ENCODE data around the gene IL1RN.

The IL1RN gene

DNA sequence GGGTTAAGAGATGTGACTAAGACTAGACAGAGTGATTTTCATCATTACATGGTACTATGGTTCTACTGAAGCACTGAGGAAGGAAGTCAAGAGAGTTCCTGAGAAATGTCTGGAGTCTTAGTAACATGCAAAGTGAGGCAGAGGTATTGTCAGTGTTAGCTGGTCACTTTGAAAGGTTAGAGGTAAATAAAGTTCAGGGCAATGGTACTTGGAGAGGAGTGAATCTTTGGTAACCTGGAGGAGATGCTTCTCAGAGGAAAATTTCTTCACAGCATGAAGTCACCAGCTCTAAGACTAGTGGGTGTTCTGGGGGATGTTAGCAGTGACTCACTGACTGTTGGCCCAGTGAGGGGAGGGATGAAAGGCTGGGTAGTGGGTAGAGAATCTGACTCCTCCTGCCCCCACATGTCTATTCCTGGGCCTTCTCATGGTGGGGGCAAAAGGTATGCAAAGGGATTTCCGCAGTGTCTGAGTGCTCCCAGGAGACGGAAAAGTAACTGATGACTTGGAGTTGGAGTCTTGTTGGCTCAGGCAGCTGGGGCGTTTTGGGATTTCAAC lies 23.3 kb upstream of the IL1RN start:
- no peak for DNase-seq (ENCODE audit: low spot score)

DNA sequence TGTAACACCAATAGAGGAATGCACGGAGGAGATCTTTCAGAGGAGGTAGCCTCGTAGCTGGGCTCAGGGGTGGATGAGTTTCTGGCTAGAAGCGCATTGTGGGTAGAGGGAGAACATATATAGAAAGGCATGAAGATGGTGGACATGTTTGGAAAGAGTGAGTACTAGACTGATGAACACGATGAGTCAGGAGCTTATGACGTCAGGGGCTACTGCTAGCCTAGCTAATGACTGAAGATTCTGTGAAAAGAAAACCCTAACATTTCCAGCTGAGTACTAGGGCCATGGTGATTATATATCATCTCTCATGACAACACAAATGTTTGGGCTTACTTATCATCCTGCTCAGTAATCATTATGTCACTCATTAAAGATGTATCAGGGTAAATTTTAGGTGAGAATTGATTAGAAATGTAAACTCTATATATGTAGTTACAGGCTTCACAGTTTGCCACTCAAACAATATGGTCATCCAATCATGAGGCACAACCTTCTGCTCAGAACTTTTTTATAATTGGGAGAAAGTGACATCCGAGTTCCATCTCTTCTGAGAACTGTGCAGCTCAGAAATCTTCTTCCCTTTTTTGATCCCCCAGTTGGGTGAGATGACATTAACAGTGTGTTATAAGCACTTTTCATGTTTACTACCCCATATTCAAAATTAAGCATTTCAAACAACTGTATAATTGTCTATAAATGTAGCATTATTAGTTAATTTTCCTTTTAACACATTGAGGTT lies 22.2 kb upstream of the IL1RN start:
- no peak for DNase-seq (ENCODE audit: low spot score)

DNA sequence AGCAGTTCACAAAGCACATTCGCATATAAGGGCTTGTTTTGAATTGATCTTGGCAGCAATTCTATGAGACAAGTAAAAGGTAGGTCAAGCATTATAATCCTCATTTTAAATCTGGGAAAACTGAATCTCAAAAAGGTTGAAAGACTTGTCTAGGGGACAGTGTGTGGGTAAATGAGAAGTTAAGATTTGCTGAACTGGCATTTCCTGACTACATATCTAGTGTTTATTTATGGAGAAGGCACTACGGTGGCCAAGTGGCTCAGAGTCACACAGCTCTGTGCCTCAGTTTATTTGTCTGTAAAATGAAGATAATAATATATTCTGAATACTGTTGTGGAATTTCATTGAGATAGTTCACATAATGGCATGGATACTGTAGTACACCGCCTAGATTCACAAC lies 16.3 kb upstream of the IL1RN start:
- DNase-seq (ENCODE audit: low spot score): no peak

DNA sequence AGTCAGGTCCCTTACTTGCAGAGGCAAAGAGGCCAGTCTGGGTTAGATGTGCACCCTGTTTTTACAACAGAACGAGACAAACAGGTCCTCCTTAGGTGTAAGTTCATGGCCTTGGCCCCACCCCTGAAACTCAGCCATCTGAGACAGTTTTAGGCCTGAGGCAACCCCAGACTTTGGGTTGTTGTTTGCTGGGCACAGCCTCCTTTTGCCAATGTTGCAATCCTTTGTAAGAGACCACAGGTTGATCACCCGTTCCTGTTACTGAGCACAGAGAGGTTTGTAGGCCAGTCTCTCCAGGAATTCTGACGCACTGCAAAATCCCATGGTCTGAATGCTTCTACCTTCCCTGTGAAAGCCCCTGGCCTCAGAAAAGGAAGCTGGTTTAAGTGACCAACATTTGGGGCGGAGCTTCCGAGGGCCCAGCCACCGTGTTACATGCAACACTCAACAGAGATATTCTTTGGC lies 15.5 kb upstream of the IL1RN start:
- DNase-seq (ENCODE audit: low spot score): peak; percentile 15

DNA sequence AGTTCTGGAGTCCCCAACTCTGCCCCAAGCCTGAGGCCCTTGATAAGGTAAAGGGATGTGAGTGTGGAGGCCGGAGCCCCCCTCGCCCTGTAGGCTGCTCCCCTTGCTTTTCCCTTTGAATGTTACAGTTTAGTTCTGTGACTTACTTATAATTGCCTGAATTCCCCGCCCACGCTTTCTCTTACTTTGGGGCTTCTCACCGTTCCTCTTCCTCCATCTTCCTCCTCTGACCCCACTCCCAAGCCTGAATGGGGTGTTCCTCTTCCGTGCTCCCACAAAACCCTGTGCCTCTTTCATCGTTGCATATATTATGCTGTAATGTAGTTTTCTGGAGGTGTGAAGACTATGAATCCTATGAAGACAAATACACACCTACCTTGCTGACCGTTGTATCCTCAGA lies 15.0 kb upstream of the IL1RN start:
- DNase-seq (ENCODE audit: low spot score): no peak

DNA sequence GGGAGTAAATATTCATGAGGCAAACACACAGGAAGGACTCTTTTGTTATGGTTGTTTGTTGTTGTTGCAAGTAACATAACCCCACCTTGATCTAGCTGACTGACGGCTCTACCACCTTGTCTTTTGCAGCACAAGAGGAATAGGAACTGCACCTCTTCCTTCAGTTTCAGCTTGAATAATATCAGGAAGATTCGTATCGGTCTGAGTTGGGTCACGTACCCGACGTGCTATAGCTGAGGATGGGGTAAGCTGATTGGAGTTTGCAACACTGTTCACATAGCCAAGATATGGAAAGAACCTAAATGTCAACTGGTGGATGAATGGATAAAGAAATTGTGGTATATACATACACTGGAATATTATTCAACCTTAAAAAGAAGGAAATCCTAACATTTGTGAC lies 14.5 kb upstream of the IL1RN start:
- DNase-seq (ENCODE audit: low spot score): no peak

DNA sequence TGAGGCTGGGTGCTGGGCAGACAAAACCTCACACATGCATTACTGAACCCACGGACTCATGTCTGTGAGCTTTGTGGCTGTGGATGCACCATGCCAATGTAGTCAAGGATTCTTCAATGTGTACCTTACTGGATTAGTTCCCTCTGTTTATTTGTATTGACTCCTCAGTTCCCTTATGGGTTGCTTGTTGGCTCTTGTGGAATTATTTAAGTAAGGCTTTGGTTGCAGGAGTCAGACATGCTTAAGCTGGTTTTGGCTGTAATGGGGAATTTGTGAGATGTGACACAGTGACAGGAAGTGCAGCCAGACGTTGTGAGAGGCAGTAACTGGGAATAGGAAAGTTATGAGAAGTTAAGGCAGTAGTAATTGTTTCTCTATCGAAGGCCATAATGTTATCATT lies 13.6 kb upstream of the IL1RN start:
- no peak for DNase-seq (ENCODE audit: low spot score)

DNA sequence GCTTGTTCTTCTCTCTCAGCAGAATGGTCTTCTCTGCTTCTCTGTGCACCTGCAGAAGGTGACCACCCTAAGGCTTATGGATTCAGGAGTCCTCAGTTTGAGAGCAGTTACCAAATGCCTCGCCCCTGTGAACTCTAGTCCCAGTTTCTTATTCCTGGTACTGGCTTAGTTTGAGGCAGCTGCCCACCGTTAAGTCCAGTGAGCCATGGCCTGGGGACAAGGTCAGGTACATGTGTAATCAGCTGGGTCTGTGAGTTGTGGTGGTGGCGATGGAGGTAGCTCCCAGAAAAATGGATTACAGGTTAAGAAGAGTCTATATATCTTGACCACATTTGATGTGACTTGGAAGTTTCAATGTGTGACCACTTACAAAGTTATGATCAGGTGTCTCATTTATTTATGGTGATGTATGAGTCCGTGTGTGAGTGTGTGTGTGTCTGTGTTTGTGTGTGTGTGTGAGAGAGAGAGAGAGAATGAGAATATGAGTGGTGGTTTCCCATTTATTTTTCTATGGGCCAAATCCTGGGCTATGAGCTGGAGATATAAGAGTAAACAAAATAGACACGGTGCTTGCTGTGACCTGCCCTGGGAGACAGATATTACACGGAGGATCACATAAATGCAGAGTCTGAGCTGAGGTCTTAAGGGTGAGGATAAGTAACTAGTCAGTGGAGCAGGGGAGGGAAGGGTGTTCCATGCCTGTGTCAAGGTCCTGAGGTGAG lies 13.0 kb upstream of the IL1RN start:
- DNase-seq (ENCODE audit: low spot score): no peak

DNA sequence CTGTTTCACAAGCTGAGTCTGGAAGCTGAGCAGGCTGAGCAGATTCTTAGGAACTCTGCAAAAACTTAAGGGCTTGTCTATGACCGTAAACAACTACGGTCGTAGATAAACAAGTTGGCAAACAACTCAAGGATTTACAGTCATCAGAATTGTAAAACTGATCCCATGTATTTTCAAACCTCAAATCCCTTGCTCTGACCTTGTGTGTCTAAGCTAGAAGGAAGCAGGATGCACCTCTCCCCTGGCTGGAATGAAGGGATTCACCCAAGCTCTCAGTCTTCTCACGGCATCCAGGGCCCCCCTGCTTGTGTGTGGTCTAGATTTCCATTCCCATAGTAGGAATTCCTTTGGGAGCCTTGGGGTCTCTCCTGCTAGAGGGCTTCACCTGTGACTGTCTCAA lies 12.4 kb upstream of the IL1RN start:
- DNase-seq (ENCODE audit: low spot score): no peak

DNA sequence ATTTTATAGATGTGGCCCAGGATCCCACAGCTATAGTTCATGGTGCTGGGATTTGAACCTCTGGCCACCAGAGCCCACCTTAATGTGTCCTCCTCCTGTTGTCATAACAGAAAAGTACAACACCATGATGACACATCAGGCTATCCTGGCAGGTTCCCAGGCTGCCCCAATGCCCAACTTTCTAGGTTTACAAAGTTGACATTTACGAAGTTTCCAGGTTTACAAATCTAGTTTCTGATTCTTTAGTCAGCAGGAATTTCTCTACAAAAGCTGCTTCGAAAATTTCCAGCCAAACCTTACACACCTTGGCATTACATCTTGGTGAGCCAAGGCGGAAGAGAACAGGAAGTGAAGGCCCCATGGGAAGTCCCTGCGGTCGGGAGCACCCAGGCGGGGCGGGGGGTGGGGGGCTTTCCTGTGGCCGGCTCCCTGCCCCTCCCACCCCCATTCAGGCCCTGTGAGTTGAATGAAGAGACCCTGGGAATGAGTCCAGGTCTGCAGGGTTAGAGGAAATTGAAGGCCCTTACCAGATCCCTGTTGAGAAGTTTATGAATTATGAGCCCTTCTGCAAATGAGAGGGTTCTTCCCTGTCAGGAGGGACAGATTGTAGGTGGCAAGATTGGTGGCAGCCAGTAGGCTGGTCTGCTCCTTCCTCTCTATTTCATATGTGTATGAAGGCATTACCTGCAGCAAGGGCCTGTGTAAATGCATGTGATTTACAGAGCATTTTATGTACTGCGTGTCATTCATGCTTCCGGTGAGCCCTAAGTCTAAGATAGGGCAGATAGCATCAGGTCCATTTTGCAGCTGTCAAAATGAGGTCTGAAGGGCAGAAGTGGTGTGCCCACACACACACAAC lies 11.1 kb upstream of the IL1RN start:
- no peak for DNase-seq (ENCODE audit: low spot score)

DNA sequence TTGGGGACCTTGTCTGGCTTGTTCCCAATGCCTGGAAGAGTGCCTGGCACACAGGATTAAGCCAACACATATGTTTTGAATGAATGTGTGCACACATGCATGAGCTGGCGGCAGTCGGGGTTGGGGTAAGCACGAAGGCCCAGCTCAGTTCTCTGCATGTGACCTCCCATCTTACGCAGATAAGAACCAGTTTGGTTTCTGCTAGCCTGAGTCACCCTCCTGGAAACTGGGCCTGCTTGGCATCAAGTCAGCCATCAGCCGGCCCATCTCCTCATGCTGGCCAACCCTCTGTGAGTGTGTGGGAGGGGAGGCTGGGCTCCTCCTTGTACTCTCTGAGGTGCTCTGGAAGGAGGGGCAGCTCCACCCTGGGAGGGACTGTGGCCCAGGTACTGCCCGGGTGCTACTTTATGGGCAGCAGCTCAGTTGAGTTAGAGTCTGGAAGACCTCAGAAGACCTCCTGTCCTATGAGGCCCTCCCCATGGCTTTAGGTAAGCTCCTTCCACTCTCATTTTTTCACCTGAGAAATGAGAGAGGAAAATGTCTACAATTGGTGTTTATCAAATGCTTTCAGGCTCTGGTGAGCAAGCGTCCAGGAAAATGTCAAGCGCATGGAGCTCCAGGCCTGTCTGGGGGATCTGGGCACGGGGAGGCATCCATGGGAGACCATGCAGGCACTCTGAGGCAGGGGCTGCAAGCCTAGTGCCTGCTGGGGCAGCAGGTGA lies 9.7 kb upstream of the IL1RN start:
- peak; percentile 43 for DNase-seq (ENCODE audit: low spot score)

DNA sequence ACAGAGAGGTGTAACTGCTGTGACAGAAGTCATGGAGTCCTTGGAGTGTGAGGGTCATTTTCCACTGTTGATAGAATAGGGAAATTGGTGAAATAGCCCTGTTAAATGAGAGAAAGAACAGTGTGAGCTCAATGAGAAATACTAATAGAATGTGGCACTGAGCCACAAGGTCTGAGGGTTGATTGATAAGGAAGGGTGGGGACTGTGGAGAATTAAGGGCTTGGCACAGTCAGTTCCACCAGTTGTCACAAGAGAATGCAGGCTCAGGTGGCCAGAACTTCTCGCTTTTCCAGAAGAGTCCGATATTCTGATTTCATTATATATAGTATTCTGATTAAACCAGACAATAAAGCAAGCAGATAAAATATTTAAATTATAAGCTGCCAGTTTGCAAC lies 9.1 kb upstream of the IL1RN start:
- no peak for DNase-seq (ENCODE audit: low spot score)

DNA sequence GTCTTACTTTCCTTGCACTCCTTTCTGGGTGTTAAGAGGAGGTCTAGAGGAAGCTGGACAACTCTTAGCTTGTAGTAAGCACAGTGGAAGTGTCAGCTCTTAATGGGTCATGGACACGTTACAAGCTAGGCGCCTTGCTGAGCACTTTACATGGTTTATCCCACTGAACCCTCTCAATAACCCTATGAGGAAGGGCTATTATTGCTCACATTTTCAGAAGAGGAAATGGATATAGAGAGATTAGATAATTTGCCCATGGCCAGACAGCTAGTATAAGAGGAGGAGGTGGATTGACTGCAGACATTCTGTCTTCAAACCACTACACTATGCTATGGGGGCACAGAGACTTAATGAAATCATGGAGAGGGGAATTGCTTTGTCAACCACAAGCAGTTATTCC lies 8.3 kb upstream of the IL1RN start:
- no peak for DNase-seq (ENCODE audit: low spot score)

DNA sequence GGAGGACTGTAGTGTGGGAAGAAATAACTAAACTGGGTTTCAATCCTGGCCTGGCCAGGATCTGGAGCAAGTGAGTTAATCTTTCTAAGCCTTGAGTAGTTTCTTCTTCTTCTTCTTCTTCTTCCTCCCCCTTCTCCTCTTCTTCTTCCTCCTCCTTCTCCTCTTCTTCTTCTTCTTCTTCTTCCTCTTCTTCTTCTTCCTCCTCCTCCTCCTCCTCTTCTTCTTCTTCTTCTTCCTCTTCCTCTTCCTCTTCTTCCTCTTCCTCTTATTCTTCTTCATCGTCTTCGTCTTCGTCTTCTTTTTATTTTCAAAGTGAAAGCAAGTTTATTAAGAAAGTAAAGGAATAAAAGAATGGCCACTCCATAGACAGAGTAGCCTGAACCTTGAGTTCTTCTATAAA lies 6.5 kb upstream of the IL1RN start:
- no peak for DNase-seq (ENCODE audit: low spot score)

DNA sequence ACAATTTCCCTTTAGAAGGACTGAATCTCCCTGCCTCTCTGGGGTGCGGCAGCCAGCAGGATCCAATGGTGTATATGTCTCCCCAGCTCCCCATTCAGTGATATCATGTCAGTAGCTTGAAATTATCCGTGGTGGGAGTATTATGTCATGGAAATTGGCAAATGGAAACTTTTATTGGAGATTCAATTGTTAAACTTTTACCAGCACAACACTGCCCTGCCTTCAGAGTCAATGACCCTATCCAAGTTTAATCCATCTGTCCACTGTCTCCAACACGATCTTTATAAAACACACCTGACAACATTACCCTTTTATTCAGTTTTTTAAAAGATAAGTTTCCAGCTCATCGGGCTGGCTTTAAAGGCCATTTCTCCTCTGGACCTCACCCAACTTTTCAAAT lies 5.0 kb upstream of the IL1RN start:
- no peak for DNase-seq (ENCODE audit: low spot score)

DNA sequence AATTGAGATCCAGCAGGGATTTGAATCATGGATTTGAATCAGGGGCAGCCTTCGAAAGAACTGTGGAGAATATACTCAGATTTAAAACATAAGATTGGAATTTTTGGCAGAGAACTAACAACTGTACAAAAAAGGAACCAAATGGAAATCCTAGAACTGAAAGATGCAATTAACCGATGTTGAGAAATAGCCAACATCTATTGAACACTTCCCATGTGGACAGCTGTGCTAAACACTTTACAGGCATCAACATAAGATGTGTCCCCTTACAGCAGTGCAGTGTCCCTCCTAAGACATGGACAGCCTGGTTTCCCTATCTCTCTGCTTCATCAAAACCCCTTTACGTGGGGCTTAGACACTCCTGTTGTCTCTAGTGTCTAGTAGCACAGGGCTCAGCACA lies 3.7 kb upstream of the IL1RN start:
- no peak for DNase-seq (ENCODE audit: low spot score)

DNA sequence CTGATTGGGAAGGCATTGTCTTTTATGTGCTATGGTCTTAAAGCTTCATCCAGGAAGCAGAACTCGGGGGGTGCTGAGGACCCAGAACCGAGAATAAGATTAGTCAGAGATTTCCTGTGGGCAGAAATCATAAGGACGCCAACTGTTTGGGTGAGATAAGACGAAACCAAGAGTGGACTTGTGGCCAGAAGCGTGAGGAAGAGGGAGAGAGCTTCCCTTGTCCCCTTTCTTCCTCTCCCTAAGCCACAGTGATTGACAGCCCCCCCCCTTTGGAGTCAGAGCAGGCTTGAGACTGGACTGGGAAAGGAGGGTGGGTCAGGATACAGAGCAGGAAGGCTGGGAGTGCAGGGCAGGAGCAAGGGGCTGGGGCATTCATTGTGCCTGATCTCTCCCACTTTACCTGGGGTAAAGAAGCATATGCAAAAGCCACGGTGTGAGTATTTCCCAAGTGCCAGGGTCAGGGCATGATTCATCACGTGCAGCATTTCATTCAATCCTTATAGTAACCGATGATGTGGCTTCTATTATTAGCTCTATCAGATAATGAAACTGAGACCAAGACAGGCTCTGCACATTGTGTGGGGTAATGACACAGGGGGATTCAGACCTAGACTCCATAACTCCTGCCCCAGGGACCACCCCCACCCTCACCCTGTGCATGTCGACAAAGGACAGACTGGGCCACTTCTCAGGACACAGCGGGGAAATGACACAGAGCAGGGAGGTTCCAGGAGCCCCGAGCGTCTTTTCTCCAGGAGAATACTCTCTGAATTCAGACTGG lies 3.0 kb upstream of the IL1RN start:
- DNase-seq (ENCODE audit: low spot score): no peak

DNA sequence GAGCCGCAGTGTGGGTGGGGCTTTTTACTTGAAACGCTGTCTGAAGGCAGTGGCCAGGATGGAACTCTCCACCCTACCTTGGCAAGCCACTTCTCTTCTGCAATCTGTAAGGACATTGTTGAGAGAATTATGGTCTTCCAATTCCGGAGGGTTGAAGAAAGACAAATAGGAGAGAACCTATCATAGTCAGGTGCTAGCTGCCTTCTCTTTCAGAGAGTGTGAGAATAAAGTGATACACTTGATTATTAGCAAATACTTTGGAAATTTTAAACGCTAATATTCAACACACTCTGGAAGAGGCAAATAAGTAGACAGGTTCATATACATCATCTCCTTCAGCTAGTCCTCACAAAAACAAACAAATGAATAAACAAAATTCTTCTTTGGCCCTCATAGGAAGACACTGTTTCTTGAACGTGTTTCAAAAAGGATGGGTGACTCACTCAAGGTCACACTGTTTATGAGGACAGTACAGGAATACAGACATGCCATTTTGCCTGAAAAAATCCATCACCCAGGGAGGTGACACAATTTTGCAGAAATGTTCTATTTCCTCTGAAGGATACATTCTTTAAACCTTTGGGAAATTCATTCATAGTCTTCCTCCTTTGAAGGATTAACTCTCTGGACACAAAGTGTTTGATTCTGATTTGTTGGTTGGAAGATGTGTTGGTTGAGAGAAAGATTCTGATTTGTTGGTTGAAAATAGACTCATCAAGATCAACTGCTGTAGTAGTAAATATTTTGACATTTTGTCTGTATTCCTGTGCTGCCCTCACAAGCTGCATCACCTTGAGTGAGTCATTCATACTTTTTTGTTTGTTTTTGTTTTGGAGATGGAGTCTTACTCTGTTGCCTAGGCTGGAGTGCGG lies 2.2 kb upstream of the IL1RN start:
- DNase-seq (ENCODE audit: low spot score): no peak

DNA sequence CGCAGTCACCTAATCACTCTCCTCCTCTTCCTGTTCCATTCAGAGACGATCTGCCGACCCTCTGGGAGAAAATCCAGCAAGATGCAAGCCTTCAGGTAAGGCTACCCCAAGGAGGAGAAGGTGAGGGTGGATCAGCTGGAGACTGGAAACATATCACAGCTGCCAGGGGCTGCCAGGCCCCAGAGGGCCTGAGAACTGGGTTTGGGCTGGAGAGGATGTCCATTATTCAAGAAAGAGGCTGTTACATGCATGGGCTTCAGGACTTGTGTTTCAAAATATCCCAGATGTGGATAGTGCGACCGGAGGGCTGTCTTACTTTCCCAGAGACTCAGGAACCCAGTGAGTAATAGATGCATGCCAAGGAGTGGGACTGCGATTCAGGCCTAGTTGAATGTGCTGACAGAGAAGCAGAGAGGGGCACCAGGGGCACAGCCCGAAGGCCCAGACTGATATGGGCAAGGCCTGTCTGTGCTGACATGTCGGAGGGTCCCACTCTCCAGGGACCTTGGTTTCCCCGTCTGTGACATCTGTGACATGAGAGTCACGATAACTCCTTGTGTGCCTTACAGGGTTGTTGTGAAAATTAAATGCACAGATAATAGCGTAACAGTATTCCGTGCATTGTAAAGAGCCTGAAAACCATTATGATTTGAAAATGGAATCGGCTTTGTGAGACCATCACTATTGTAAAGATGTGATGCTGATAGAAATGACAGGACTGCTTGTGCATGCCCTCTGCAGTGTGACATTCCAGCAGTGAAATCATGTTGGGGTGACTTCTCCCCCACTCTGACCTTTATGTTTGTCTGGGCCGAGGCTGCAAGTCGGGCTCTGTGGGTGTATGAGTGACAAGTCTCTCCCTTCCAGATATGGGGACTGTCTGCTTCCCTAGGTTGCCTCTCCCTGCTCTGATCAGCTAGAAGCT lies 510 bp downstream of the IL1RN start:
- no peak for DNase-seq (ENCODE audit: low spot score)
